Measurements from ENCODE around the gene SGCD. TPM values are rescaled to one million over a fixed set of nuclear protein-coding genes. Genes with fewer than 3 reads are reported as not detected.

SGCD gene
- total and polyA plus RNA-seq, 2 of the 4 experiments (the other 2 are of a cell fraction) = 5.8 to 10.6 TPM

DNA sequence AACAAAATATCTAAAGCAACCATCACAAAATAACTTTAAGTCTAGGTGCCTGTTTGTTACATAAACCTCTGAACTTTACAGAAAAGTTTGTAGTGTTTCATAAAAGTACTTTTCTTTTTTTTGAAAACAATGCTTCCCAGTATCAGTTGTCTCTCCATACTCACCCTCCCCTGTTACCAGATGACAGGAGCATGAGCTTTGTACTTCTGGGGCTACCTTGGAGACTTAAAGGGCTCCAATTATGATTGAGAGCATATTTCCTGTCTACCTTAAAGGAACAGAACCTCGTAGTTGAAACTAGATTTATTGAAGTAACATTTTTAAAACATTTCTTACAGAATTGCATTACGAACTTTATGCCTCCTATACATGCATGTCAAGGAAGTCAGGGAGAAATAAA is 467.7 kb downstream of the SGCD start:
- H3K23ac ChIP-seq (ENCODE audit: low read depth, low read length) = no peak overlapping the region
- no peaks in the 10 kb centered on the region for H3K79me1 ChIP-seq (ENCODE audit: low read depth in 1 of 2, low read length in 2 of 2)
- H4K8ac ChIP-seq (ENCODE audit: low read depth in 2 of 2, low read length in 2 of 2) = no peak overlapping the region
- H3K9ac ChIP-seq (ENCODE audit: low read depth, low read length) = no peak overlapping the region
- WGBS, 2 experiments (ENCODE audit: extremely low coverage in 2 of 2, insufficient read length in 1 of 2) = no CpG with 5 or more reads among the region's 2 CpGs
- no peak overlapping the region for H3K14ac ChIP-seq (replicated peaks; ENCODE audit: low read depth, low read length)
- H3K18ac ChIP-seq (ENCODE audit: low read depth, low read length) = no peak overlapping the region
- no peaks in the 10 kb centered on the region for H3K9me3 ChIP-seq (ENCODE audit: control insufficient read depth, insufficient read depth, low read length)
- H3K4me3 ChIP-seq (ENCODE audit: insufficient read depth, low read depth, low read length) = no peak overlapping the region
- no peak overlapping the region for H2AK5ac ChIP-seq (ENCODE audit: low read depth, low read length)
- H4K91ac ChIP-seq (ENCODE audit: insufficient read depth, low read depth, low read length) = no peak overlapping the region
- H3K4me1 ChIP-seq (ENCODE audit: control insufficient read depth, insufficient read depth, low read length) = no peaks in the 10 kb centered on the region
- H3K27ac ChIP-seq (ENCODE audit: insufficient read depth, low read length) = no peak overlapping the region
- H4K5ac ChIP-seq (ENCODE audit: low read depth, low read length) = no peak overlapping the region
- H3K36me3 ChIP-seq (ENCODE audit: control insufficient read depth, insufficient read depth, low read length) = no peaks in the 10 kb centered on the region
- H2BK20ac ChIP-seq (ENCODE audit: low read depth, low read length) = no peak overlapping the region
- DNase-seq (no peak), ATAC-seq (ENCODE audit: low read depth) (no peak)
- no peak overlapping the region for H3K4ac ChIP-seq (ENCODE audit: low read depth, low read length)
- TF ChIP-seq RFX5 (IDR thresholded peaks at IDR 0.05; ENCODE audit: low read depth, low read length) = no peak
- TF ChIP-seq MAFK (IDR thresholded peaks at IDR 0.05; ENCODE audit: low read depth, low read length) = no peak
- TF ChIP-seq CHD1 (IDR thresholded peaks at IDR 0.05; ENCODE audit: low read depth, low read length) = no peak
- no peak for TF ChIP-seq RCOR1 (IDR thresholded peaks at IDR 0.05; ENCODE audit: insufficient replicate concordance, low read length)
- TF ChIP-seq POLR2A (IDR thresholded peaks at IDR 0.05; ENCODE audit: low read depth, low read length) = no peak
- TF ChIP-seq ELK1 (IDR thresholded peaks at IDR 0.05; ENCODE audit: borderline replicate concordance, low read depth, low read length) = no peak
- TF ChIP-seq, protein P1, sequence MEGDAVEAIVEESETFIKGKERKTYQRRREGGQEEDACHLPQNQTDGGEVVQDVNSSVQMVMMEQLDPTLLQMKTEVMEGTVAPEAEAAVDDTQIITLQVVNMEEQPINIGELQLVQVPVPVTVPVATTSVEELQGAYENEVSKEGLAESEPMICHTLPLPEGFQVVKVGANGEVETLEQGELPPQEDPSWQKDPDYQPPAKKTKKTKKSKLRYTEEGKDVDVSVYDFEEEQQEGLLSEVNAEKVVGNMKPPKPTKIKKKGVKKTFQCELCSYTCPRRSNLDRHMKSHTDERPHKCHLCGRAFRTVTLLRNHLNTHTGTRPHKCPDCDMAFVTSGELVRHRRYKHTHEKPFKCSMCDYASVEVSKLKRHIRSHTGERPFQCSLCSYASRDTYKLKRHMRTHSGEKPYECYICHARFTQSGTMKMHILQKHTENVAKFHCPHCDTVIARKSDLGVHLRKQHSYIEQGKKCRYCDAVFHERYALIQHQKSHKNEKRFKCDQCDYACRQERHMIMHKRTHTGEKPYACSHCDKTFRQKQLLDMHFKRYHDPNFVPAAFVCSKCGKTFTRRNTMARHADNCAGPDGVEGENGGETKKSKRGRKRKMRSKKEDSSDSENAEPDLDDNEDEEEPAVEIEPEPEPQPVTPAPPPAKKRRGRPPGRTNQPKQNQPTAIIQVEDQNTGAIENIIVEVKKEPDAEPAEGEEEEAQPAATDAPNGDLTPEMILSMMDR (conservative IDR thresholded peaks at IDR 0.05; ENCODE audit: low read depth, low read length) = no peak
- TF ChIP-seq BHLHE40 (IDR thresholded peaks at IDR 0.05; ENCODE audit: low read depth, low read length) = no peak
- TF ChIP-seq FOS (IDR thresholded peaks at IDR 0.05; ENCODE audit: low read depth, low read length) = no peak
- TF ChIP-seq NFE2L2 (IDR thresholded peaks at IDR 0.05; ENCODE audit: low read depth, low read length) = no peak
- TF ChIP-seq CEBPB (IDR thresholded peaks at IDR 0.05; ENCODE audit: low read depth, low read length) = no peak
- TF ChIP-seq SMC3 (IDR thresholded peaks at IDR 0.05; ENCODE audit: low read depth, low read length) = no peak
- H2BK120ac ChIP-seq (ENCODE audit: low read depth, low read length) = 0 out of 2 replicates have a peak overlapping the region, but pooled peaks have one; percentile 27
- no peak overlapping the region for H2AK9ac ChIP-seq (replicated peaks; ENCODE audit: low read depth, low read length, poor library complexity)
- H2BK5ac ChIP-seq (ENCODE audit: low read depth, low read length, poor library complexity, severe bottlenecking) = no peak overlapping the region
- H3K4me2 ChIP-seq (ENCODE audit: low read depth, low read length) = no peak overlapping the region
- intact Hi-C loops (cut with micrococcal nuclease) (no loop called here), in situ Hi-C loops (cut with MboI; ENCODE audit: low sequenced_read_pairs) (no loop called here), dilution Hi-C loops (cut with HindIII; ENCODE audit: low sequenced_read_pairs, unreplicated experiment) (no loop called here)
- ChIA-PET CTCF (no interaction called here), POLR2A (ENCODE audit: unreplicated experiment) (no interaction called here)
- BruUV-seq (replicated peaks) = no TSS peak
- no peak overlapping the region for H2BK15ac ChIP-seq (ENCODE audit: low read depth, low read length)
- H4K20me1 ChIP-seq (ENCODE audit: insufficient read depth, low read length) = no peaks in the 10 kb centered on the region
- no peak overlapping the region for H2AFZ ChIP-seq (replicated peaks; ENCODE audit: low read length, poor library complexity)
- H3K27me3 ChIP-seq (ENCODE audit: control insufficient read depth, insufficient read depth, low read length) = no peaks in the 10 kb centered on the region
- no peak overlapping the region for H3K56ac ChIP-seq (ENCODE audit: extremely low read depth, insufficient read depth, low read length)
- no peaks in the 10 kb centered on the region for H3K9me1 ChIP-seq (ENCODE audit: insufficient read depth, low read length)

Data from IMR-90 (cell line).